ENCODE data around the gene SFMBT1. TPM values are rescaled to one million over a fixed set of nuclear protein-coding genes. Genes with fewer than 3 reads are reported as not detected.
A peak's percentile ranks its signal among the peaks of the same experiment; 100 is the strongest.
"Not testable (repeated sequence)": the region's sequence is repeated elsewhere in the genome, so short reads cannot be mapped to it uniquely, and the experiment has no call there.

The SFMBT1 gene
- total and polyA plus RNA-seq, 4 experiments from 2014 or later, result 19.8 to 50.8 (median 38.6) TPM

- no peaks in the 10 kb centered on the region for H3K9me3 ChIP-seq (ENCODE audit: control insufficient read depth in 1 of 2, low read length in 2 of 2)
- ChIA-PET POLR2A (ENCODE audit: partially characterized antibody) (interaction anchor here (0.7 to 3.4 kb wide), 2 partner anchors 11 to 55 kb away, joined by 3 to 17 read pairs; no protein-coding TSS in a partner anchor), CTCF (ENCODE audit: partially characterized antibody) (no interaction called here)
- Mint-ChIP-seq H3K4me1 (peaks cover 56 to 88% (median 72%) of the 10 kb centered on the region in 4 donors), H3K9me3 (no peaks in the 10 kb centered on the region), H3K27me3 (no peaks in the 10 kb centered on the region), H3K27ac (peak overlapping the region; percentile 38 to 91 (median 81)), H3K4me3 (peak overlapping the region in 7 of 8 donors; percentile 18 to 85 (median 51)), H3K36me3 (peaks cover 6 to 12% of the 10 kb centered on the region in 2 donors)
- DNase-seq, result no peak
- intact Hi-C loops (cut with micrococcal nuclease), result no loop called here
- H3K36me3 ChIP-seq (ENCODE audit: insufficient read depth, low read length), result no peaks in the 10 kb centered on the region
- H3K4me1 ChIP-seq (ENCODE audit: insufficient read depth, low read length), result peaks cover 90% of the 10 kb centered on the region
- H3K27me3 ChIP-seq (ENCODE audit: insufficient read depth, low read length), result no peaks in the 10 kb centered on the region
- no peak overlapping the region for H3K4me3 ChIP-seq (ENCODE audit: low read length in 2 of 2)
- H3K27ac ChIP-seq (ENCODE audit: low read depth, low read length), result no peak overlapping the region
These were observed 7.0 kb downstream of the SFMBT1 start for GRCh38 chr3:53038679-53039375.

- Mint-ChIP-seq H3K36me3 (peaks cover 6 to 12% of the 10 kb centered on the region in 2 donors), H3K27ac (peak overlapping the region; percentile 54 to 89 (median 80)), H3K4me1 (peaks cover 55 to 87% (median 70%) of the 10 kb centered on the region in 4 donors), H3K27me3 (no peaks in the 10 kb centered on the region), H3K9me3 (no peaks in the 10 kb centered on the region), H3K4me3 (peak overlapping the region; percentile 10 to 90 (median 66))
- Histone ChIP-seq H3K36me3 (ENCODE audit: insufficient read depth, low read length) (no peaks in the 10 kb centered on the region), H3K27me3 (ENCODE audit: insufficient read depth, low read length) (no peaks in the 10 kb centered on the region), H3K4me3 (ENCODE audit: low read length in 2 of 2) (no peak overlapping the region), H3K9me3 (ENCODE audit: control insufficient read depth in 1 of 2, low read length in 2 of 2) (no peaks in the 10 kb centered on the region), H3K4me1 (ENCODE audit: insufficient read depth, low read length) (peaks cover 81% of the 10 kb centered on the region), H3K27ac (ENCODE audit: low read depth, low read length) (peak overlapping the region; percentile 28)
- peak in 4 of 5 donors; percentile 24 to 35 (median 30) for DNase-seq
- intact Hi-C loops (cut with micrococcal nuclease), result loop anchor here (1.0 kb wide), 1 partner anchor 8 kb away; no protein-coding TSS in a partner anchor
- ChIA-PET CTCF (ENCODE audit: partially characterized antibody) (interaction anchor here (0.6 to 2.4 kb wide), 8 partner anchors 8 to 144 kb away, joined by 3 to 8 read pairs (median 4); partner anchors contain the start of gene SFMBT1), POLR2A (ENCODE audit: partially characterized antibody) (interaction anchor here (0.6 to 7.4 kb wide), 7 partner anchors 8 to 143 kb away, joined by 3 to 143 read pairs (median 4); partner anchors contain the start of gene SFMBT1)
These were observed 9.9 kb downstream of the SFMBT1 start for GRCh38 chr3:53035825-53036619.

- peak overlapping the region; percentile 57 to 91 (median 80) for H3K27ac Mint-ChIP-seq
- peaks cover 56 to 87% (median 71%) of the 10 kb centered on the region in 4 donors for H3K4me1 Mint-ChIP-seq
- H3K9me3 Mint-ChIP-seq; intact Hi-C loops (cut with micrococcal nuclease); DNase-seq; H3K4me3 ChIP-seq (ENCODE audit: low read length in 2 of 2); H3K27me3 ChIP-seq (ENCODE audit: insufficient read depth, low read length); H3K27ac ChIP-seq (ENCODE audit: low read depth, low read length); H3K36me3 ChIP-seq (ENCODE audit: insufficient read depth, low read length); H3K9me3 ChIP-seq (ENCODE audit: control insufficient read depth in 1 of 2, low read length in 2 of 2); H3K27me3 Mint-ChIP-seq: not testable (repeated sequence)
- H3K4me1 ChIP-seq (ENCODE audit: insufficient read depth, low read length), result peaks cover 82% of the 10 kb centered on the region
- POLR2A ChIA-PET (ENCODE audit: partially characterized antibody), result interaction anchor here (0.7 to 7.4 kb wide), 3 partner anchors 9 to 52 kb away, joined by 3 to 143 read pairs (median 9); partner anchors contain the start of gene SFMBT1
- H3K4me3 Mint-ChIP-seq, result peak overlapping the region in 6 of 8 donors; percentile 10 to 90 (median 70)
- CTCF ChIA-PET (ENCODE audit: partially characterized antibody), result interaction anchor here (1.4 to 2.4 kb wide), 3 partner anchors 9 to 100 kb away, joined by 3 to 8 read pairs (median 8); no protein-coding TSS in a partner anchor
- H3K36me3 Mint-ChIP-seq, result peaks cover 6 to 12% of the 10 kb centered on the region in 2 donors
These were observed 10.9 kb downstream of the SFMBT1 start for GRCh38 chr3:53035018-53035417.

- peaks cover 83% of the 10 kb centered on the region for H3K4me1 ChIP-seq (ENCODE audit: insufficient read depth, low read length)
- POLR2A ChIA-PET (ENCODE audit: partially characterized antibody), result interaction anchor here (0.7 to 7.4 kb wide), 2 partner anchors 9 to 10 kb away, joined by 3 to 143 read pairs; partner anchors contain the start of gene SFMBT1
- H3K27ac ChIP-seq (ENCODE audit: low read depth, low read length); H3K9me3 Mint-ChIP-seq; H3K27me3 ChIP-seq (ENCODE audit: insufficient read depth, low read length); H3K9me3 ChIP-seq (ENCODE audit: control insufficient read depth in 1 of 2, low read length in 2 of 2); H3K36me3 ChIP-seq (ENCODE audit: insufficient read depth, low read length); intact Hi-C loops (cut with micrococcal nuclease); H3K27me3 Mint-ChIP-seq; H3K4me3 ChIP-seq (ENCODE audit: low read length in 2 of 2); DNase-seq: not testable (repeated sequence)
- Mint-ChIP-seq H3K36me3 (peaks cover 6 to 12% of the 10 kb centered on the region in 2 donors), H3K27ac (peak overlapping the region in 1 of 7 donors; percentile 86), H3K4me3 (peak overlapping the region in 1 of 8 donors; percentile 50), H3K4me1 (peaks cover 54 to 86% (median 70%) of the 10 kb centered on the region in 4 donors)
- CTCF ChIA-PET (ENCODE audit: partially characterized antibody), result interaction anchor here (0.9 to 2.4 kb wide), 4 partner anchors 8 to 100 kb away, joined by 3 to 8 read pairs (median 6); no protein-coding TSS in a partner anchor
These were observed 11.5 kb downstream of the SFMBT1 start for GRCh38 chr3:53034411-53034810.

DNA sequence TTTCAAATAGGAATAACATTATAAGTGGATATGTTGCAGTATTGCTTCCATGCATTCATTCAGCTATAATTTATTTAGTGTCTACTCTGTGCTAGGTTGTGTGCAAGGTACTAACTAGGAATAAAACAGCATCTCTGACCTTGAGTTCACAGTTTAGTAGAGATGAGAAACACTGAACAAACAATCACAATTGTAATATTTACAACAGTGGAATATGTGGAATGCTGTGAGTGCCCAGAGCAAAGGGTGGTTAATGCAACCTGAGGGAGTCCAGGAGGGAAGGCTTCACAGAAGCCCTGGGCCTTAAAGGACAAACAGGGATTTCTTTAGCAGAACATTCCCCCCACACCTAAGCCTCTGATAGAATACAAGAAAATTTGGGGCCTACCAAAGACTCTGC lies 13.3 kb downstream of the SFMBT1 start:
- H3K4me1 Mint-ChIP-seq, result peaks cover 43 to 81% (median 62%) of the 10 kb centered on the region in 4 donors
- Histone ChIP-seq H3K27me3 (ENCODE audit: insufficient read depth, low read length) (no peaks in the 10 kb centered on the region), H3K27ac (ENCODE audit: low read depth, low read length) (no peak overlapping the region), H3K36me3 (ENCODE audit: insufficient read depth, low read length) (no peaks in the 10 kb centered on the region), H3K4me1 (ENCODE audit: insufficient read depth, low read length) (peaks cover 66% of the 10 kb centered on the region), H3K4me3 (ENCODE audit: low read length in 2 of 2) (no peak overlapping the region), H3K9me3 (ENCODE audit: control insufficient read depth in 1 of 2, low read length in 2 of 2) (no peaks in the 10 kb centered on the region)
- peak overlapping the region in 6 of 7 donors; percentile 16 to 66 (median 47) for H3K27ac Mint-ChIP-seq
- POLR2A ChIA-PET (ENCODE audit: partially characterized antibody), result interaction anchor here (7.4 kb wide), 1 partner anchor 12 kb away, joined by 143 read pairs; the partner anchor contains the start of gene SFMBT1
- CTCF ChIA-PET (ENCODE audit: partially characterized antibody), result interaction anchor here (1.1 to 2.1 kb wide), 4 partner anchors 11 to 96 kb away, joined by 4 to 12 read pairs (median 8); no protein-coding TSS in a partner anchor
- intact Hi-C loops (cut with micrococcal nuclease), result no loop called here
- H3K9me3 Mint-ChIP-seq, result no peaks in the 10 kb centered on the region
- peak overlapping the region in 3 of 8 donors; percentile 3 to 46 (median 43) for H3K4me3 Mint-ChIP-seq
- peaks cover 6 to 7% of the 10 kb centered on the region in 2 donors for H3K36me3 Mint-ChIP-seq
- H3K27me3 Mint-ChIP-seq, result no peaks in the 10 kb centered on the region
- DNase-seq, result no peak

GRCh38 chr3:53030619-53031449 lies 15.0 kb downstream of the SFMBT1 start:
- H3K27ac Mint-ChIP-seq, result peak overlapping the region; percentile 52 to 95 (median 90)
- peak; percentile 35 to 70 (median 53) for DNase-seq
- Histone ChIP-seq H3K9me3 (ENCODE audit: control insufficient read depth in 1 of 2, low read length in 2 of 2) (no peaks in the 10 kb centered on the region), H3K4me3 (ENCODE audit: low read length in 2 of 2) (no peak overlapping the region), H3K27me3 (ENCODE audit: insufficient read depth, low read length) (no peaks in the 10 kb centered on the region), H3K36me3 (ENCODE audit: insufficient read depth, low read length) (no peaks in the 10 kb centered on the region), H3K4me1 (ENCODE audit: insufficient read depth, low read length) (peaks cover 61% of the 10 kb centered on the region), H3K27ac (ENCODE audit: low read depth, low read length) (peak overlapping the region; percentile 16)
- no peaks in the 10 kb centered on the region for H3K9me3 Mint-ChIP-seq
- peaks cover 0 to 3% of the 10 kb centered on the region in 2 donors for H3K36me3 Mint-ChIP-seq
- CTCF ChIA-PET (ENCODE audit: partially characterized antibody), result interaction anchor here (0.6 to 2.1 kb wide), 6 partner anchors 13 to 95 kb away, joined by 3 to 12 read pairs (median 4); partner anchors contain the start of gene SFMBT1
- H3K4me3 Mint-ChIP-seq, result peak overlapping the region; percentile 45 to 78 (median 74)
- POLR2A ChIA-PET (ENCODE audit: partially characterized antibody), result interaction anchor here (0.8 to 7.4 kb wide), 9 partner anchors 14 to 260 kb away, joined by 3 to 143 read pairs (median 4); partner anchors contain the start of genes NEK4 and SFMBT1
- no peaks in the 10 kb centered on the region for H3K27me3 Mint-ChIP-seq
- H3K4me1 Mint-ChIP-seq, result peaks cover 34 to 78% (median 57%) of the 10 kb centered on the region in 4 donors
- intact Hi-C loops (cut with micrococcal nuclease), result loop anchor here (1.0 to 2.0 kb wide), 2 partner anchors 9 to 14 kb away; no protein-coding TSS in a partner anchor
